Breast epithelium (tissue), 3 donors: ENCODE data around the gene LIPC.

Source experiments
- POLR2A ChIP-seq: fragments of 450-650 bp; IDR thresholded peaks from one replicate; pipeline ENCODE4 v1.6.1; 2016; ENCODE audit warnings: antibody characterized with exemption, mild to moderate bottlenecking, moderate library complexity
- POLR2AphosphoS5 ChIP-seq, 3 donors: sonication (generic); formaldehyde crosslinking; IDR thresholded peaks; one replicate each; pipeline ENCODE4 v1.6.1; 2017; ENCODE audit warnings: antibody characterized with exemption in 3 of 3
- TF ChIP-seq, protein P1 (sequence below), 3 donors: fragments of 450-650 bp; IDR thresholded peaks; one replicate each; pipeline ENCODE4 v1.5.1; 2016 to 2017; ENCODE audit warnings: antibody characterized with exemption in 3 of 3, mild to moderate bottlenecking in 3 of 3, moderate library complexity in 3 of 3

DNA sequence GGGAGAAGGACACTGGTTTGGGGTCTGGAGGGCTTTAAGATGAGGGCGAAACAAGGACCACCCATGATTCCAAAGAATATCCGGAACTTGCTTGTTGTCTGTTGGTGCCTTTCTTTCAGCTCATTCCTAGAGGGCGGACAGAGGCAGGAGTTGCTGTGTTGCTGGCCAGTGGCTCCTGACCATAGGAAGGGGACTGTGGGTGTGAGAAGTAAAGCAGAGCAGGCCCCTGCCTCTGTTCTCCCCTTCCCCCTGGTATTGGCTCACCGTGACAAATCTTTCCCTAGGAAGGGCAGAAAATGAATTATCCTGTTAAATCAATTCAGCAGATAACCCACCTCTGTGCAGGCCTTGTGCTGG, 89.1 kb downstream of the LIPC start:
- TF ChIP-seq, protein P1, sequence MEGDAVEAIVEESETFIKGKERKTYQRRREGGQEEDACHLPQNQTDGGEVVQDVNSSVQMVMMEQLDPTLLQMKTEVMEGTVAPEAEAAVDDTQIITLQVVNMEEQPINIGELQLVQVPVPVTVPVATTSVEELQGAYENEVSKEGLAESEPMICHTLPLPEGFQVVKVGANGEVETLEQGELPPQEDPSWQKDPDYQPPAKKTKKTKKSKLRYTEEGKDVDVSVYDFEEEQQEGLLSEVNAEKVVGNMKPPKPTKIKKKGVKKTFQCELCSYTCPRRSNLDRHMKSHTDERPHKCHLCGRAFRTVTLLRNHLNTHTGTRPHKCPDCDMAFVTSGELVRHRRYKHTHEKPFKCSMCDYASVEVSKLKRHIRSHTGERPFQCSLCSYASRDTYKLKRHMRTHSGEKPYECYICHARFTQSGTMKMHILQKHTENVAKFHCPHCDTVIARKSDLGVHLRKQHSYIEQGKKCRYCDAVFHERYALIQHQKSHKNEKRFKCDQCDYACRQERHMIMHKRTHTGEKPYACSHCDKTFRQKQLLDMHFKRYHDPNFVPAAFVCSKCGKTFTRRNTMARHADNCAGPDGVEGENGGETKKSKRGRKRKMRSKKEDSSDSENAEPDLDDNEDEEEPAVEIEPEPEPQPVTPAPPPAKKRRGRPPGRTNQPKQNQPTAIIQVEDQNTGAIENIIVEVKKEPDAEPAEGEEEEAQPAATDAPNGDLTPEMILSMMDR (IDR thresholded peaks at IDR 0.05) = no peak
- TF ChIP-seq POLR2AphosphoS5 (IDR thresholded peaks at IDR 0.05) (no peak), POLR2A (no peak)
